Measurements from ENCODE around the gene KRTAP10-10. TPM values are rescaled to one million over a fixed set of nuclear protein-coding genes. Genes with fewer than 3 reads are reported as not detected.
"Not testable (repeated sequence)": the region's sequence is repeated elsewhere in the genome, so short reads cannot be mapped to it uniquely, and the experiment has no call there.

KRTAP10-10 gene, protein sequence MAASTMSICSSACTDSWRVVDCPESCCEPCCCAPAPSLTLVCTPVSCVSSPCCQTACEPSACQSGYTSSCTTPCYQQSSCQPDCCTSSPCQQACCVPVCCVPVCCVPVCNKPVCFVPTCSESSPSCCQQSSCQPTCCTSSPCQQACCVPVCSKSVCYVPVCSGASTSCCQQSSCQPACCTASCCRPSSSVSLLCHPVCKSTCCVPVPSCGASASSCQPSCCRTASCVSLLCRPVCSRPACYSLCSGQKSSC
- not detected in 2 replicates for total RNA-seq
- not detected in 2 replicates for polyA plus RNA-seq

DNA sequence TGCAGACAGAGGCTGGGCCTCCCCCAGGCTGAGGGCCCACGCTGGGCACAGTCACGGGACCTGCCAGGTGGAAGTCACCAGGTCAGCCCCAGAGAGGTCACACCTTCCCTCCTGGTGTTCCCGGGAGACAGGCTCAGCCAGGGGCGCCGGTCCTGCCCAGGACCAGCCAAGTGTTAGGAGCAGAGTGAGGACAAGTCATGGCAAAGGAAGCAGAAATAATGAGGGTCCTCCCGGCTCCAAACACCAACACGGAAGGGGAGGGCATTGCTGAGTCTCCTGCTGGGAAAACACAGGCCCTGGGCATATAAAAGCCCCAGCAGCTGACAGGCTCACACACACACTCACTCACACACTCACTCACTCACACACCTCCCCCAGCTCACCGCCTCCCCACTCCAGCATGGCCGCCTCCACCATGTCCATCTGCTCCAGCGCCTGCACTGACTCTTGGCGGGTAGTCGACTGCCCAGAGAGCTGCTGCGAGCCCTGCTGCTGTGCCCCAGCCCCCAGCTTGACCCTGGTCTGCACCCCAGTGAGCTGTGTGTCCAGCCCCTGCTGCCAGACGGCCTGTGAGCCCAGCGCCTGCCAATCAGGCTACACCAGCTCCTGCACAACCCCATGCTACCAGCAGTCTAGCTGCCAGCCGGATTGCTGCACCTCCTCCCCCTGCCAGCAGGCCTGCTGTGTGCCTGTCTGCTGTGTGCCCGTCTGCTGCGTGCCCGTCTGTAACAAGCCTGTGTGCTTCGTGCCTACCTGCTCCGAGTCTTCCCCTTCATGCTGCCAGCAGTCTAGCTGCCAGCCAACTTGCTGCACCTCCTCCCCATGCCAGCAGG, at the start of gene KRTAP10-10:
TSS of gene KRTAP10-10 (plus strand) at position 339 of the 833 bp plus-strand sequence. CDS start at position 401, 62 bp downstream.
- TF ChIP-seq CTCF (IDR thresholded peaks at IDR 0.05; ENCODE audit: low read depth, low read length), result no peak
- Histone ChIP-seq H3K9me3 (ENCODE audit: low read depth) (no peaks in the 10 kb centered on the region), H3K36me3 (no peaks in the 10 kb centered on the region), H3K27ac (no peak within 1 kb of the TSS), H3K27me3 (no peaks in the 10 kb centered on the region), H3K4me1 (ENCODE audit: low read depth) (no peaks in the 10 kb centered on the region), H3K4me3 (no peak within 1 kb of the TSS)
- DNase-seq (ENCODE audit: low read depth in 1 of 2, low spot score in 1 of 2), result no peak

DNA sequence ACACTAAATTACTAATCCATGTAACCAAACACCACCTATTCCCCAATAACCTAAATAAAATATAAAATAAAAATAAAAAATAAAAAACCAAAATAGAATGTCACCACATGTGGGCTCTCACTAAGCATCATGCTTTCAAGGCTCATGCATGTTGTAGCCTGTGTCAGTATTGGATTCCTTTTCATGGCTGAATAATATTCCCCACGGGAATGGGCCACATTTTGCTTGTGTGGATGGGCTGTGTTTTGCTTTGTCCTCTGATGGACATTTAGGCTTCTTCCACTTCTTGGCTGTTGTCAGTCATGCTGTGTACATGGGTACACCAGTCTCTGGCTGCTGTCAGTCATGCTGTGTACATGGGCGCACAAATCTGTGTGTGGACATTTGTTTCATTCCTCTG, 48.1 kb upstream of the KRTAP10-10 start:
- H3K4me3 ChIP-seq, result no peak overlapping the region
- TF ChIP-seq CTCF (IDR thresholded peaks at IDR 0.05; ENCODE audit: low read depth, low read length), result no peak

DNA sequence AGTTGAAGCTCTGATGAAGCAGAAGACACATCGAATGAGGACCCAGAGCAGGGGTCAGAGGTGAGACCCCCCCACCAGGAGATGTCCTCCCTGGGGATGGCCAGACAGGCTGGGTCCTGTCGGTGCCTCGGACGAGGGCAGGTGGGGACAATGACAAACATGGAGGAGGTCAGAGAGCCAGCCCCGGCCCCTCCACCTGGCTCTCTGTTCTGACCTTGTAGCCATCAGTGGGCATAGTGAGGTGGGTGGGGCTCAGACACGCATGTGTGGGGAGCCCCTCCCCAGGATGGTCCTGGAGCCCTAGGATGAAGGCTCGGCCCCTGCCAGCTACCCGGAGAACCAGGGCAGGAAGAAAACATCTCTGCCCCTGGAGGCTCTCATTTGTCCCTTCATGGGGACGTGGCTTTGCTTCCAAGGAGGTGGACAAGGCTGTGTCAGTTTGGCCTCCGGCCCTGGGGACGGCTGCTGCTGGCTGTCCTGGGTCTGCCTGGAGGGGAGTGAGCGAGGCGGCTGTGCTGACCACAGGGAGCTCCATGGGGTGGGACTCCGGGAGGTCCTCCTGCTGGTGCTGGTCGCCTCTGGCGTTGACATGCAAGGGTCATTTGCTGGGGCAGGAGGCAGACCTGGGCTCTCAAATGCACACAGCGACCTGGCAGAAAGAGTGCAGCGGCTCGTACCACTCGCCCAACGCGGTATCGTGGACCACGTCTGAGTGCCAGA, 47.4 kb upstream of the KRTAP10-10 start:
- H3K4me1 ChIP-seq (ENCODE audit: low read depth), result peaks cover 18% of the 10 kb centered on the region
- no peak for DNase-seq (ENCODE audit: low read depth in 1 of 2, low spot score in 1 of 2)
- no peak overlapping the region for H3K27ac ChIP-seq
- no peak overlapping the region for H3K4me3 ChIP-seq
- no peaks in the 10 kb centered on the region for H3K27me3 ChIP-seq
- H3K9me3 ChIP-seq (ENCODE audit: low read depth), result no peaks in the 10 kb centered on the region
- TF ChIP-seq CTCF (IDR thresholded peaks at IDR 0.05; ENCODE audit: low read depth, low read length), result no peak
- H3K36me3 ChIP-seq, result no peaks in the 10 kb centered on the region

More for the DNA sequence above, 48.1 kb upstream of the KRTAP10-10 start:
- Histone ChIP-seq H3K4me1 (ENCODE audit: low read depth) (peaks cover 15% of the 10 kb centered on the region), H3K9me3 (ENCODE audit: low read depth) (no peaks in the 10 kb centered on the region), H3K27me3 (no peaks in the 10 kb centered on the region), H3K36me3 (no peaks in the 10 kb centered on the region), H3K27ac (no peak overlapping the region)
- DNase-seq (ENCODE audit: low read depth in 1 of 2, low spot score in 1 of 2), result no peak

DNA sequence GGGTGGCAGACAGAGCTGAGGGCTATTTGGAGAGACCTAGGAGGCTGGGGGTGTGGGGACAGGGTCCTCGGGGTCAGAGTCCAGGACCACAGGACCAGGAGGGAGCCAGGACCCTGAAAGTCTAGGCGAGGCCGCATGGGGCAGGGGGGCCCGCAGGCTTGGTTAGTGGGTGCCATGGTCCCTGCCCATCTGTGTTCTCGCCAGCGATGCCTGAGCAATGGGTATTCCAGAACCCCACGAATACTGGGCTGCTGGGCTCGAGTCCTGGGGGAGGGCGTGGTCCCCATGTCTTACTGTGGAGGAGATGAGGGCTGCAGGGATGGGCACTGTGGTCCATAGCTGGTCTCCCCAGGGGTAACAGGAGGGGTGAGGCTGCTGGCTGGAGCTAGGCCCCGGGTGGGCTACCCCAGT, 46.8 kb upstream of the KRTAP10-10 start:
- Histone ChIP-seq H3K4me1 (ENCODE audit: low read depth) (peaks cover 18% of the 10 kb centered on the region), H3K27me3 (no peaks in the 10 kb centered on the region), H3K36me3 (no peaks in the 10 kb centered on the region), H3K27ac (no peak overlapping the region), H3K9me3 (ENCODE audit: low read depth) (no peaks in the 10 kb centered on the region), H3K4me3 (no peak overlapping the region)
- no peak for TF ChIP-seq CTCF (IDR thresholded peaks at IDR 0.05; ENCODE audit: low read depth, low read length)
- no peak for DNase-seq (ENCODE audit: low read depth in 1 of 2, low spot score in 1 of 2)

DNA sequence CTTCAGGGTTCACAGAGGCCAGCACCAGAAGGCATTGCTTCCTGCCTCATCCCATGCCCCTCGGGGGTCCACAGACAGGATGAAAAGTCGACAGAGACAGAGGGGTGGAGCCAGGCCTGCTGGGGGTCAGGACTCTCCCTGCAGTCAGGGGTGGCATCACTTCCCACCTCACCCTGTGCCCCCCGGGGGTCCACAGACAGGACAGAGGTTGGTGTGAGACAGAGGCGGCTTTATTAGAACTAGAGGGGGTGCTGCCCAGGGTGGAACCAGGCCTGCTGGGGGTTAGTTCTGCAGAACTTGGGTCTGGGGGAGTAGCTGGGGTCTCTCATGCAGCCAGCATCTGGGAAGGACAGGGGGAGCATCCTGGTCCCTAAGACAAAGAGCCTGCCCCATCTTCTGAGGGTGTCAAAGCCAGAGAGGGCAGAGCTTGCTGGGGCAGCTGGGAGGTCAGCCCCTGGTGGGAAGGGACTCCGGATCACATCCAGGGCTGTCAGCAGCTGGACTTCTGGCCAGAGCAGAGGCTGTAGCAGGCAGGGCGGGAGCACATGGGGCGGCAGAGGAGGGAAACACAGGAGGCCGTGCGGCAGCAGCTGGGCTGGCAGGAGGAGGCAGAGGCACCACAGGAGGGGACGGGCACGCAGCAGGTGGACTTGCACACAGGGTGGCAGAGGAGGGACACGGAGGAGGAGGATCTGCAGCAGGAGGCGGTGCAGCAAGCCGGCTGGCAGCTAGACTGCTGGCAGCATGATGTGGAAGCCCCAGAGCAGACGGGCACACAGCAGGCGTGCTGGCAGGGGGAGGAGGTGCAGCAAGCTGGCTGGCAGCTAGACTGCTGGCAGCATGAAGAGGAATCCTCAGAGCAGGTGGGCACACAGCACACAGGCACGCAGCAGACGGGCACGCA, 46.0 kb upstream of the KRTAP10-10 start:
- not testable (repeated sequence) for DNase-seq (ENCODE audit: low read depth in 1 of 2, low spot score in 1 of 2); H3K27ac ChIP-seq; H3K27me3 ChIP-seq; H3K36me3 ChIP-seq; H3K4me3 ChIP-seq; H3K9me3 ChIP-seq (ENCODE audit: low read depth)
- H3K4me1 ChIP-seq (ENCODE audit: low read depth), result peaks cover 18% of the 10 kb centered on the region

- H3K4me1 ChIP-seq (ENCODE audit: low read depth), result peaks cover 18% of the 10 kb centered on the region
- H3K4me3 ChIP-seq; H3K36me3 ChIP-seq; DNase-seq (ENCODE audit: low read depth in 1 of 2, low spot score in 1 of 2); H3K27me3 ChIP-seq; H3K27ac ChIP-seq; H3K9me3 ChIP-seq (ENCODE audit: low read depth): not testable (repeated sequence)
Measured at GRCh38 chr21:44591801-44592130, 45.4 kb upstream of the KRTAP10-10 start.
